GM23338 (cell line): Measurements from ENCODE around the gene ITGA4.

Experiments
- CTCF ChIP-seq, 2 experiments: fragments of 200-600 bp in 1 of 2; sonication (generic) in 1 of 2; conservative IDR thresholded peaks; 2 replicates each; pipeline versions ENCODE4 v1.5.1 to v1.6.1; 2016 to 2017; ENCODE audit warnings: antibody characterized with exemption in 2 of 2, low read depth in 2 of 2, mild to moderate bottlenecking in 2 of 2, moderate library complexity in 1 of 2
- EZH2 ChIP-seq: fragments of 200-600 bp; sonication (generic); IDR thresholded peaks from one replicate; pipeline ENCODE4 v1.8.0; 2017; ENCODE audit warnings: antibody characterized with exemption, mild to moderate bottlenecking, low read depth; ENCODE audit not compliant: unreplicated experiment

- TF ChIP-seq CTCF (conservative IDR thresholded peaks at IDR 0.05; ENCODE audit: low read depth in 2 of 2) (no peak), EZH2 (no peak)
These were observed 4.1 kb downstream of the ITGA4 start for GRCh38 chr2:181461056-181461997.
